Bladder microvascular endothelial cell (primary cell): ENCODE measurements around the gene IRX5. TPM values are rescaled to one million over a fixed set of nuclear protein-coding genes. Genes with fewer than 3 reads are reported as not detected.

Experiments used
- total RNA-seq: library from RNA; depleted of rRNA; stranded (reverse); fragments of >200 nt; gene quantifications from 2 replicates; pipeline ENCODE4 v1.2.3, GENCODE V29; 2014

Gene IRX5
- 0.16 and 0.63 TPM in 2 replicates for total RNA-seq

DNA sequence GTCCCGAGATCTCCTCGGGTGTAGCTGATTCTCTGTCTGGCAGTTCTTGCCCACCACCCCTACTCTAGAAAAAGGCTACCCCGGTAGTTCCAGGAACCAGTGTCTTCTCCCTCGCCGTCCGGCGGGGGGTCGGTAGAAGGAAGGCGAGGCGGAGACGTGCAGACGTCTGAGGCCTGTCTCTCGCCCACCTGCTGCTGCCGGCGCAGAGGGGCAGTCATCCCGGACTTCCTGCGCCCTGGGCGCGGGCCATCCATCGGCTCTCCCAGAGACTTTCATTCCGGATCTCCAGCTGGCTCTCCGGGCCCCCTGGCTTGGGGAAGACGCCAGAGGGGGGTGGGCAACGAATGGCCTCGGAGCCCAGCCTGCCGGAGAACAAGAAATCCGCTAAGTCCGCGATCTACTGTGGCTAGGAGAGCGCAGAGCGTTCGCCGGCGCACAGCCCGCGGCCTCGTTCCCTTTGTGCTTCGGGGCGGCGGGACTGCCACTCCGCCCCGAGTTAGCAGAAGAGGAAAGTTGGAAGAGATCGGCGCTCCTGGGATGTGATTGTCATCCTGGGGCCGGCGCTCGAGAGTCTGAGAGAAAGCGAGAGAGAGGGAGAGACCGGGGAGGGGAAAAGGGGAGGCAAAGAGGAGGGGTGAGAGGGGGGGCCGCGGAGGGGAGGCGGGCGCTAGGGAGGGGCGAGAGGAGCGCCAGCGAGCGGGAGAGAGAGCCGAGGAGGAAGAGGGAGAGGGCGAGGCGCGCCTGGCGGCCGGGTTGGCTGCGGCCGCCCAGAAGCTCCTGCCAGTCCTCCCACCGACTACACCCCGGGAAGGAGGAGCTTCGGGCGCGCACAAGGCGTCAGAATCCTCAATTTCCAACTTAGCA, at the start of gene IRX5:
Gene IRX5, plus strand, starts transcription at position 861 of the 864 bp plus-strand sequence. CDS start 334 bp downstream, outside the sequence.

